Measurements from ENCODE around the gene PROSER1.
"Not testable (repeated sequence)": the region's sequence is repeated elsewhere in the genome, so short reads cannot be mapped to it uniquely, and the experiment has no call there.

PROSER1 gene

GRCh38 chr13:39012608-39013007 lies 25.3 kb downstream of the PROSER1 start:
- no peak for DNase-seq
- TF ChIP-seq, protein P1, sequence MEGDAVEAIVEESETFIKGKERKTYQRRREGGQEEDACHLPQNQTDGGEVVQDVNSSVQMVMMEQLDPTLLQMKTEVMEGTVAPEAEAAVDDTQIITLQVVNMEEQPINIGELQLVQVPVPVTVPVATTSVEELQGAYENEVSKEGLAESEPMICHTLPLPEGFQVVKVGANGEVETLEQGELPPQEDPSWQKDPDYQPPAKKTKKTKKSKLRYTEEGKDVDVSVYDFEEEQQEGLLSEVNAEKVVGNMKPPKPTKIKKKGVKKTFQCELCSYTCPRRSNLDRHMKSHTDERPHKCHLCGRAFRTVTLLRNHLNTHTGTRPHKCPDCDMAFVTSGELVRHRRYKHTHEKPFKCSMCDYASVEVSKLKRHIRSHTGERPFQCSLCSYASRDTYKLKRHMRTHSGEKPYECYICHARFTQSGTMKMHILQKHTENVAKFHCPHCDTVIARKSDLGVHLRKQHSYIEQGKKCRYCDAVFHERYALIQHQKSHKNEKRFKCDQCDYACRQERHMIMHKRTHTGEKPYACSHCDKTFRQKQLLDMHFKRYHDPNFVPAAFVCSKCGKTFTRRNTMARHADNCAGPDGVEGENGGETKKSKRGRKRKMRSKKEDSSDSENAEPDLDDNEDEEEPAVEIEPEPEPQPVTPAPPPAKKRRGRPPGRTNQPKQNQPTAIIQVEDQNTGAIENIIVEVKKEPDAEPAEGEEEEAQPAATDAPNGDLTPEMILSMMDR (IDR thresholded peaks at IDR 0.05) = peak; percentile 26
- Mint-ChIP-seq H3K27ac (peak overlapping the region; percentile 26), H3K4me3 (no peak overlapping the region), H3K4me1 (no peaks in the 10 kb centered on the region), H3K27me3 (ENCODE audit: low read depth, poor library complexity) (no peaks in the 10 kb centered on the region), H3K36me3 (ENCODE audit: low read depth) (peaks cover 74% of the 10 kb centered on the region), H3K9me3 (no peaks in the 10 kb centered on the region)

DNA sequence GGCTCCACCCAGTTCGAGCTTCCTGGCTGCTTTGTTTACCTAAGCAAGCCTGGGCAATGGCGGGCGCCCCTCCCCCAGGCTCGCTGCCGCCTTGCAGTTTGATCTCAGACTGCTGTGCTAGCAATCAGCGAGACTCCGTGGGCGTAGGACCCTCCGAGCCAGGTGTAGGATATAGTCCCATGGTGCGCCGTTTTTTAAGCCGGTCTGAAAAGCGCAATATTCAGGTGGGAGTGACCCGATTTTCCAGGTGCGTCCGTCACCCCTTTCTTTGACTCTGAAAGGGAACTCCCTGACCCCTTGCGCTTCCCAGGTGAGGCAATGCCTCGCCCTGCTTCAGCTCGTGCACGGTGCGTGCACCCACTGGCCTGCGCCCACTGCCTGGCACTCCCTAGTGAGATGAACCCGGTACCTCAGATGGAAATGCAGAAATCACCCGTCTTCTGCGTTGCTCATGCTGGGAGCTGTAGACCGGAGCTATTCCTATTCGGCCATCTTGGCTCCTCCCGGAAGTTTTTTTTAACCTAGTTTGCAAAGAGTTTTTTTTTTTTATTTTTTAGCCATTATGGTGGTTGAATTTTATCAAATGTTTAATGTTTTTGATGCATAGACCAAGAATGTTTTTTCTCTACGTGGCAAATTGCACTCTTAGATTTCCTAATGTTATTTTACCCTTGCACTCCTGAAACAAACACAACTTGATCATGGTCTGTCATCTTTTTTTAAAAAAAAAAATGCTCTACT lies 31.3 kb downstream of the PROSER1 start:
- DNase-seq; H3K4me1 Mint-ChIP-seq; H3K27ac Mint-ChIP-seq; H3K27me3 Mint-ChIP-seq (ENCODE audit: low read depth, poor library complexity): not testable (repeated sequence)
- Mint-ChIP-seq H3K36me3 (ENCODE audit: low read depth) (peaks cover 46% of the 10 kb centered on the region), H3K9me3 (peaks cover 13% of the 10 kb centered on the region), H3K4me3 (peak overlapping the region; percentile 44)

DNA sequence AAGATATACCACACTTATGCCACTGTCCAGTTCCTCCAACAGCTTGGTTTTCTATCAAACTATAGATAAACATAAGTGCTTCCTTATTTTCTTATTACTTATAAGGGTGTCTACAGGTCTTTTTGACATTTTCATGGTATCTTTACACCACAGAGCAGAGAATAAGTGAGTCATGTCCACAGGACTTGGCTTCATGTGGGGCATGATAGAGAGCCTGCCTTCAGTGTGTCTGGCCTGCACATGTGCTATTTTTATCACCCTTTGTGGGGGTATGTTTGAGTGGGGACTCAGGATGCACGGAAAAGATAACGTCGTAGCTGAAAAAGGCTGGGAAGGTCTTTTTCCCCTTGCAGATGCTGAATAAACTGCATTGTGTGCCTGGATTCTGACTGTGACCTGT lies 39.1 kb downstream of the PROSER1 start:
- H3K4me1 Mint-ChIP-seq = no peaks in the 10 kb centered on the region
- H3K36me3 Mint-ChIP-seq (ENCODE audit: low read depth) = no peaks in the 10 kb centered on the region
- no peak overlapping the region for H3K27ac Mint-ChIP-seq
- DNase-seq = no peak
- no peaks in the 10 kb centered on the region for H3K27me3 Mint-ChIP-seq (ENCODE audit: low read depth, poor library complexity)
- H3K4me3 Mint-ChIP-seq = no peak overlapping the region
- TF ChIP-seq, protein P1 (IDR thresholded peaks at IDR 0.05) = no peak
- peaks cover 4% of the 10 kb centered on the region for H3K9me3 Mint-ChIP-seq

- H3K4me1 Mint-ChIP-seq = peaks cover 33% of the 10 kb centered on the region
- peak overlapping the region; percentile 58 for H3K27ac Mint-ChIP-seq
- no peak overlapping the region for H3K4me3 Mint-ChIP-seq
- TF ChIP-seq, protein P1 (IDR thresholded peaks at IDR 0.05) = no peak
- no peak for DNase-seq
- H3K36me3 Mint-ChIP-seq (ENCODE audit: low read depth) = no peaks in the 10 kb centered on the region
- no peaks in the 10 kb centered on the region for H3K9me3 Mint-ChIP-seq
- no peaks in the 10 kb centered on the region for H3K27me3 Mint-ChIP-seq (ENCODE audit: low read depth, poor library complexity)
Observed at GRCh38 chr13:38993381-38993780, 44.5 kb downstream of the PROSER1 start.

- H3K36me3 Mint-ChIP-seq (ENCODE audit: low read depth) = no peaks in the 10 kb centered on the region
- TF ChIP-seq, protein P1 (IDR thresholded peaks at IDR 0.05) = no peak
- H3K9me3 Mint-ChIP-seq = no peaks in the 10 kb centered on the region
- H3K4me3 Mint-ChIP-seq = no peak within 1 kb of the TSS
- H3K27ac Mint-ChIP-seq = peak within 1 kb of the TSS; percentile 18
- H3K4me1 Mint-ChIP-seq = peaks cover 33% of the 10 kb centered on the region
- DNase-seq = no peak
- no peaks in the 10 kb centered on the region for H3K27me3 Mint-ChIP-seq (ENCODE audit: low read depth, poor library complexity)
Observed at GRCh38 chr13:38990693-38991092, 47.2 kb downstream of the PROSER1 start, which contains the start of gene STOML3. Gene STOML3, minus strand, starts transcription at chr13:38990831. Its CDS starts 110 bp downstream, at chr13:38990721.

- Mint-ChIP-seq H3K27me3 (ENCODE audit: low read depth, poor library complexity) (peaks cover 8% of the 10 kb centered on the region), H3K27ac (no peak overlapping the region), H3K36me3 (ENCODE audit: low read depth) (no peaks in the 10 kb centered on the region), H3K4me3 (no peak overlapping the region), H3K4me1 (peaks cover 16% of the 10 kb centered on the region), H3K9me3 (peaks cover 17% of the 10 kb centered on the region)
- no peak for DNase-seq
- TF ChIP-seq, protein P1 (IDR thresholded peaks at IDR 0.05) = no peak
Observed at GRCh38 chr13:38981096-38981495, 56.8 kb downstream of the PROSER1 start.

Data from nephron progenitor cell (in vitro differentiated cells).